Measurements from ENCODE around the gene COMMD1.
"Not testable (repeated sequence)": the region's sequence is repeated elsewhere in the genome, so short reads cannot be mapped to it uniquely, and the experiment has no call there.

Gene COMMD1

GRCh38 chr2:61900281-61900680 is 5.2 kb upstream of the COMMD1 start:
- Mint-ChIP-seq H3K9me3 (no peaks in the 10 kb centered on the region), H3K4me3 (no peak overlapping the region), H3K27ac (no peak overlapping the region), H3K27me3 (peaks cover 4% of the 10 kb centered on the region), H3K36me3 (no peaks in the 10 kb centered on the region), H3K4me1 (peaks cover 12% of the 10 kb centered on the region)
- DNase-seq = no peak
- CTCF ChIA-PET = interaction anchor here (0.6 kb wide), 1 partner anchor 413 kb away, joined by 4 read pairs; no protein-coding TSS in a partner anchor

DNA sequence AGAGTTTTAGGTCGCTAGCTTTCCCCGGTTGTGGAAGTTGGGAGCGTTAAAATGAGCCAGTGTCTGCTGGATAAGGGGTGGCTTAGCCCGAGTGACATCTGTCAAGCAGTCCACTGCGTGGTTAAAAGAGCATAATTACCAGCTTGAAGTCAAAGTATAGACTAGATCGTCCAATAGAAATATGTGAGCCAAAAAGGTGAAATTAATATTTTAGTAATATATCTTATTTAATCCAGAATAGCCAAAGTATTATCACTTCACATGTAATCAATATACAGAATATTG is 654 bp downstream of the COMMD1 start:
- H3K4me3 Mint-ChIP-seq = peak overlapping the region; percentile 95
- no peak for DNase-seq
- H3K9me3 Mint-ChIP-seq = no peaks in the 10 kb centered on the region
- H3K4me1 Mint-ChIP-seq = peaks cover 29% of the 10 kb centered on the region
- peak overlapping the region; percentile 67 for H3K27ac Mint-ChIP-seq
- CTCF ChIA-PET = no interaction called here
- H3K36me3 Mint-ChIP-seq = no peaks in the 10 kb centered on the region
- H3K27me3 Mint-ChIP-seq = no peaks in the 10 kb centered on the region

GRCh38 chr2:61909116-61909515 is 3.6 kb downstream of the COMMD1 start:
- Mint-ChIP-seq H3K4me1 (peaks cover 29% of the 10 kb centered on the region), H3K9me3 (no peaks in the 10 kb centered on the region), H3K36me3 (no peaks in the 10 kb centered on the region), H3K27me3 (no peaks in the 10 kb centered on the region), H3K27ac (no peak overlapping the region), H3K4me3 (no peak overlapping the region)
- DNase-seq = no peak
- CTCF ChIA-PET = interaction anchor here (1.6 kb wide), 1 partner anchor 11 kb away, joined by 3 read pairs; no protein-coding TSS in a partner anchor

GRCh38 chr2:61910603-61911002 is 5.1 kb downstream of the COMMD1 start:
- Mint-ChIP-seq H3K4me3 (no peak overlapping the region), H3K4me1 (peaks cover 19% of the 10 kb centered on the region), H3K36me3 (no peaks in the 10 kb centered on the region), H3K9me3 (no peaks in the 10 kb centered on the region), H3K27me3 (no peaks in the 10 kb centered on the region), H3K27ac (no peak overlapping the region)
- CTCF ChIA-PET = no interaction called here
- DNase-seq = no peak

DNA sequence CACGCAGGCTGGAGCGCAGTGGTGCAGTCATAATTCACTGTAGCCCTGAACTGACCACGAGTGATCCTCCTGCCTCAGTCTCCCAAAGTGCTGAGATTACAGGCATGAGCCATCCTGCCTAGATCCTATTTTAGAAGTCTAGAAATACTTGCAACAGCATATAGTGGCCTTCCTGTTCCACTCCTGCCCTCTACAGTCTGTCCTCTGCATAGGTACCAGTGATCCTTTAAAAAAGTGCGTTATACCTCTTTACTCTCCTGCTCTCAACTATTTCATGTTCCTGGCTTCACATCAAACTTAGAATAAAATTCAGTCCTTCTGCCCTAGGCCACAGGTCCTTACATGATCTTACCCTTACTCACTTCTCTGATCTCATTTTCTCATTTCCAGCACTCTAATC is 6.0 kb downstream of the COMMD1 start:
- peaks cover 13% of the 10 kb centered on the region for H3K4me1 Mint-ChIP-seq
- H3K36me3 Mint-ChIP-seq = no peaks in the 10 kb centered on the region
- no peak overlapping the region for H3K4me3 Mint-ChIP-seq
- DNase-seq = no peak
- H3K9me3 Mint-ChIP-seq = no peaks in the 10 kb centered on the region
- H3K27me3 Mint-ChIP-seq = no peaks in the 10 kb centered on the region
- H3K27ac Mint-ChIP-seq = no peak overlapping the region
- CTCF ChIA-PET = interaction anchor here (0.7 kb wide), 1 partner anchor 9 kb away, joined by 3 read pairs; no protein-coding TSS in a partner anchor

GRCh38 chr2:61914794-61915193 is 9.3 kb downstream of the COMMD1 start:
- H3K36me3 Mint-ChIP-seq, DNase-seq, H3K4me1 Mint-ChIP-seq, H3K27ac Mint-ChIP-seq, H3K9me3 Mint-ChIP-seq, H3K4me3 Mint-ChIP-seq, CTCF ChIA-PET, H3K27me3 Mint-ChIP-seq: not testable (repeated sequence)

DNA sequence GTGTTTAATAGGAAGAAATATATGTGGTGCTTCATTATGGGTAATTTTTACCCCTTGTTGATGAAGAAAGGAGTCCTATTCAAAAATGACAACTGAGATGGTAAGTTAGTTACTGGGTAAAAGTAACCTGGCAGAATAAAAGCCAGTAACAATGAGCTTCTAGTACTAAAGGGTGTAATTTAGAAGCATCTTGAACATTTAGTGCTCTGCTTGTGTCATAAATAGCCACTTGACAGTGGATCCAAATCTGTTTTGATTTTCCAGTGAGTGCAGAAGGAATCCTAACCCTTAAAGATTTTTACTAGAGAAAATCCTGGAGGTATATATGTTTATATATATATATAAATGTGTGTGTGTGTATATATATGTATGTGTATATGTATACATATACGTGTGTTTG is 15.1 kb downstream of the COMMD1 start:
- no peaks in the 10 kb centered on the region for H3K27me3 Mint-ChIP-seq
- no peak overlapping the region for H3K4me3 Mint-ChIP-seq
- no peaks in the 10 kb centered on the region for H3K9me3 Mint-ChIP-seq
- no peak for DNase-seq
- H3K27ac Mint-ChIP-seq = no peak overlapping the region
- no peaks in the 10 kb centered on the region for H3K36me3 Mint-ChIP-seq
- no peaks in the 10 kb centered on the region for H3K4me1 Mint-ChIP-seq
- CTCF ChIA-PET = interaction anchor here (1.0 to 2.2 kb wide), 2 partner anchors 9 to 855 kb away, joined by 3 to 7 read pairs; no protein-coding TSS in a partner anchor

GRCh38 chr2:61922714-61923113 is 17.2 kb downstream of the COMMD1 start:
- Mint-ChIP-seq H3K4me3 (no peak overlapping the region), H3K9me3 (no peaks in the 10 kb centered on the region), H3K4me1 (no peaks in the 10 kb centered on the region), H3K27ac (no peak overlapping the region), H3K27me3 (no peaks in the 10 kb centered on the region), H3K36me3 (no peaks in the 10 kb centered on the region)
- no peak for DNase-seq
- CTCF ChIA-PET = no interaction called here

DNA sequence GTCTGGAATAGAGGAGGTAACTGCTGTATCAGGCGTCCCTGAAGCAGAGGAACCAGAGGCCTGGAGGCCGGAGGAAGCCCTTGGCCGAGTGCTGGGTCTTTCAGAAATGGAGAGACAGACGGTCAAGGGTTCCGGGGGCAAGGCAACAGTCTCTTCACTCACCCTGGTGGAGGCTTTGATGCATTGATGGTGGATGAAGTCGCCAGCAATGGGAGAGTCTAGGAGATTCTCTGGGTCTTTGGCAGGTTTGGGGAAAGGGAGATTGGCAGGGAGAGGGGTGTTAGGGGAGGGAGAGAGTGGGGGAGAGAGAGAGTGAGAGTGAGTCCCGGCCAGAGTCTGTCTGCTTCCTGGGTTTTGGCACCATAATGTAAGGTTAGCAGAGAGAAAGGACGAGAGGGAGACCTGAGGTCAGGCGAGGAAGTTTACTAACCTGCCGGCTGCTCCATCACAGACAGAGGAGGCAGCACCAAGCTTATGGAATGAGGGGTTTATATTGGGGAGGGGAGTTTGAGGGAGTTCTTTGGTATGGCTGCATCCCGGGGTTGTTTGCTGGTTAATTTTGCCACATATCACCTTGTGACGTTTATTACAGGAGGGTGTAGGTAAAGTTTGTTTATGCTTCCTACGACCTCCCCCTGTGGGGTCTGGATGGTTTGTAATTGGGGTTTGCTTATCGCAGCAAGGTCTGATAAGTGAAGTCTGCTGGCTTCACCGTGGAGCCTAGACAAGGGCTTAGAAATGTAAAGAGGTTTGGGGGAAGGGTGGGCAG is 19.6 kb downstream of the COMMD1 start:
- H3K27ac Mint-ChIP-seq = no peak overlapping the region
- CTCF ChIA-PET = interaction anchor here (0.6 to 0.9 kb wide), 2 partner anchors 486 to 551 kb away, joined by 3 to 5 read pairs; no protein-coding TSS in a partner anchor

GRCh38 chr2:61926531-61927477 is 21.3 kb downstream of the COMMD1 start:
- CTCF ChIA-PET = interaction anchor here (1.7 kb wide), 1 partner anchor 7 kb away, joined by 5 read pairs; no protein-coding TSS in a partner anchor
- Mint-ChIP-seq H3K27me3 (no peaks in the 10 kb centered on the region), H3K36me3 (no peaks in the 10 kb centered on the region), H3K27ac (no peak overlapping the region), H3K9me3 (no peaks in the 10 kb centered on the region), H3K4me3 (no peak overlapping the region), H3K4me1 (no peaks in the 10 kb centered on the region)
- no peak for DNase-seq

More for the DNA sequence above, 19.6 kb downstream of the COMMD1 start:
- Mint-ChIP-seq H3K4me3 (no peak overlapping the region), H3K27me3 (no peaks in the 10 kb centered on the region), H3K9me3 (no peaks in the 10 kb centered on the region), H3K4me1 (no peaks in the 10 kb centered on the region), H3K36me3 (no peaks in the 10 kb centered on the region)
- DNase-seq = no peak

- Mint-ChIP-seq H3K4me3 (no peak overlapping the region), H3K27ac (no peak overlapping the region), H3K36me3 (no peaks in the 10 kb centered on the region), H3K9me3 (no peaks in the 10 kb centered on the region), H3K4me1 (no peaks in the 10 kb centered on the region), H3K27me3 (no peaks in the 10 kb centered on the region)
- no peak for DNase-seq
- CTCF ChIA-PET = interaction anchor here (0.7 to 1.7 kb wide), 2 partner anchors 10 to 13 kb away, joined by 3 to 5 read pairs; no protein-coding TSS in a partner anchor
Observed at GRCh38 chr2:61928826-61929461, 23.5 kb downstream of the COMMD1 start.

DNA sequence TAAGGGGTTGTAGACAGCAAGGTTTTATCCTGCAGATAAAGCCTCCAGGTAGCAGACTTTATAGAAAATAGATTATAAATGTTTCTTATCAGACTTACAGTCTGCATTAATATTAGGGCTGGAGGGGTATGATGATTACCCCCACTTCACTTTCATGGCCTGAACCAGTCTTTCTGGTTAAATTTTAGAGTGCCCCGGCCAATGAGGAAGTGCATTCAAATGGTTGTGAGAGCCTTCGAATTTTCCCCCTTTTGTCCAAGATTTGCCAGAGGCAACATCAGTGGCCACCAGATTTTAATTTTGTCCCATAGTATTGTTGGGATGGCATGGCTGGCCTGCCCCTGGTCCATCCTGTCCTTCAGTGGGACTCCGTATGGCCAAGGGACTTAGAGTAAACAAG is 31.6 kb downstream of the COMMD1 start:
- Mint-ChIP-seq H3K27ac (no peak overlapping the region), H3K9me3 (no peaks in the 10 kb centered on the region)
- CTCF ChIA-PET = no interaction called here

GRCh38 chr2:61937886-61938285 is 32.4 kb downstream of the COMMD1 start:
- no peaks in the 10 kb centered on the region for H3K36me3 Mint-ChIP-seq
- no peaks in the 10 kb centered on the region for H3K9me3 Mint-ChIP-seq
- no peaks in the 10 kb centered on the region for H3K4me1 Mint-ChIP-seq
- H3K4me3 Mint-ChIP-seq = no peak overlapping the region
- no peak overlapping the region for H3K27ac Mint-ChIP-seq
- DNase-seq = no peak
- CTCF ChIA-PET = interaction anchor here (0.5 kb wide), 1 partner anchor 512 kb away, joined by 3 read pairs; no protein-coding TSS in a partner anchor
- no peaks in the 10 kb centered on the region for H3K27me3 Mint-ChIP-seq

More for the DNA sequence above, 31.6 kb downstream of the COMMD1 start:
- DNase-seq = no peak
- Mint-ChIP-seq H3K36me3 (no peaks in the 10 kb centered on the region), H3K4me3 (no peak overlapping the region), H3K27me3 (no peaks in the 10 kb centered on the region), H3K4me1 (no peaks in the 10 kb centered on the region)

DNA sequence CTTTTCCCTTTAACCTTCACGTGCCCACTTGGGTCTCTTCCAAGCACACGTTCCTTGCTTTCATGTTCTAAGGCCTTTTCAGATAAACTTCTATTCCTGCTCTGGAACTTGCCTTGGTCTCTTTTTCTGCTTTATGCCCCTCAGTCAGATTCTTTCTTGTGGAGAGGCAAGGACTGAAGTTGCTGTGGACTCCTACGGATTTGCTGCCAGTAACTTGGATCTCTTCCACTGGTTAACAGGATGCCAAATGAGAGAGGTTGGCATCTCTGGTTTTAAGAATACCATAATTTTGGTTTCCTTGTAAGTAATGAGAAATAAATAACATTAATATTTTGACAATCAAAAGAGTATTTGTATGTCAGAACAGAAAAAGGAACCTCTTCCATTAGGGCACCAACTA is 33.0 kb downstream of the COMMD1 start:
- Mint-ChIP-seq H3K36me3 (no peaks in the 10 kb centered on the region), H3K27me3 (no peaks in the 10 kb centered on the region), H3K27ac (no peak overlapping the region), H3K4me3 (no peak overlapping the region), H3K9me3 (no peaks in the 10 kb centered on the region), H3K4me1 (peaks cover 3% of the 10 kb centered on the region)
- CTCF ChIA-PET = no interaction called here
- no peak for DNase-seq

Data from activated naive CD4-positive, alpha-beta T cell treated with anti-CD3 and anti-CD28 coated beads, Interleukin-2, amount 10 ng/mL, durations not matched to agents 7 days and 5 days (primary cell).